Keratinocyte (primary cell): ENCODE data around the gene PCK1. TPM values are rescaled to one million over a fixed set of nuclear protein-coding genes. Genes with fewer than 3 reads are reported as not detected.

ENCODE experiments used
- DNase-seq: peaks from one replicate; pipeline ENCODE4 v3.0.0-alpha.2; 2011; ENCODE audit warnings: low read depth, missing footprints, low spot score
- FAIRE-seq: peaks from 2 replicates; lab custom pipeline; 2011; peaks lifted over from hg19 to GRCh38; lab: Jason Lieb, UNC
- H2AFZ ChIP-seq: 2 replicates; pipeline ENCODE4 v1.6.0; 2012; ENCODE audit warnings: low read length, control low read depth, inconsistent platforms; ENCODE audit not compliant: control insufficient read depth
- H3K27ac ChIP-seq: 2 replicates; pipeline ENCODE4 v1.5.1; 2011; ENCODE audit warnings: low read length; ENCODE audit not compliant: control insufficient read depth, insufficient read depth
- H3K27me3 ChIP-seq: 3 replicates; pipeline ENCODE4 v1.6.0; 2011; ENCODE audit warnings: low read length; ENCODE audit not compliant: control insufficient read depth, insufficient read depth; ENCODE audit errors: extremely low read depth
- H3K36me3 ChIP-seq, 2 experiments: 2 replicates in 1 of 2; 3 replicates in 1 of 2; pipeline ENCODE4 v1.5.1; 2011; ENCODE audit warnings: low read length in 2 of 2, mild to moderate bottlenecking in 1 of 2; ENCODE audit not compliant: control insufficient read depth in 2 of 2, insufficient read depth in 2 of 2; ENCODE audit errors: extremely low read depth in 1 of 2
- H3K4me1 ChIP-seq: 3 replicates; pipeline ENCODE4 v1.5.1; 2011; ENCODE audit warnings: low read length; ENCODE audit not compliant: control insufficient read depth, insufficient read depth; ENCODE audit errors: extremely low read depth
- H3K4me2 ChIP-seq: 3 replicates; pipeline ENCODE4 v1.6.0; 2011; ENCODE audit warnings: low read depth, low read length; ENCODE audit not compliant: control insufficient read depth, insufficient read depth; ENCODE audit errors: extremely low read depth
- H3K4me3 ChIP-seq, 3 experiments: fragments of 200-600 bp in 1 of 3; sonication (generic) in 1 of 3; 2 replicates in 2 of 3; 3 replicates in 1 of 3; pipeline ENCODE4 v1.5.1; 2011 to 2016; ENCODE audit warnings: low read length in 3 of 3, mild to moderate bottlenecking in 3 of 3, control low read depth in 2 of 3, inconsistent platforms in 1 of 3, low read depth in 1 of 3, mixed read lengths in 1 of 3, mixed run types in 1 of 3, moderate library complexity in 1 of 3; ENCODE audit not compliant: control insufficient read depth in 2 of 3, insufficient read depth in 2 of 3; ENCODE audit errors: extremely low read depth in 1 of 3
- H3K79me2 ChIP-seq: 2 replicates; pipeline ENCODE4 v1.6.0; 2012; ENCODE audit warnings: low read length; ENCODE audit not compliant: control insufficient read depth, insufficient read depth
- H3K9ac ChIP-seq: 3 replicates; pipeline ENCODE4 v1.6.0; 2011; ENCODE audit warnings: low read length; ENCODE audit not compliant: control insufficient read depth, insufficient read depth; ENCODE audit errors: extremely low read depth
- H3K9me1 ChIP-seq: 3 replicates; pipeline ENCODE4 v1.6.0; 2011; ENCODE audit warnings: low read length; ENCODE audit not compliant: control insufficient read depth, insufficient read depth; ENCODE audit errors: extremely low read depth
- H3K9me3 ChIP-seq: 2 replicates; pipeline ENCODE4 v1.5.1; 2012; ENCODE audit warnings: low read depth, low read length; ENCODE audit not compliant: control insufficient read depth
- H4K20me1 ChIP-seq: 3 replicates; pipeline ENCODE4 v1.6.0; 2011; ENCODE audit warnings: low read length; ENCODE audit not compliant: control insufficient read depth, insufficient read depth; ENCODE audit errors: extremely low read depth
- EZH2 ChIP-seq: IDR thresholded peaks from one replicate; pipeline ENCODE4 v1.6.1; 2012; ENCODE audit warnings: inconsistent platforms, mild to moderate bottlenecking, low read length, moderate library complexity
- dilution Hi-C: fragments of 300-500 bp; cut with MboI; formaldehyde crosslinking; loops from one replicate; pipeline ENCODE4 v1.7.0; 2020; ENCODE audit warnings: low sequenced_read_pairs; ENCODE audit not compliant: extremely low pct_ligation_motif_present
- polyA plus RNA-seq, 5 experiments: library from polyadenylated mRNA; depleted of rRNA in 3 of 5; stranded (reverse) in 3 of 5; stranded (forward) in 1 of 5; unstranded in 1 of 5; fragments of >200 nt; gene quantifications; 1 replicate in 1 of 5; 2 replicates in 3 of 5; 3 replicates in 1 of 5; pipeline versions ENCODE4 v1.2.1 to v1.2.3, GENCODE V29; 2011 to 2012; ENCODE audit warnings: missing spikeins in 2 of 5, low read depth in 1 of 5, low replicate concordance in 1 of 5
- TF ChIP-seq, protein P1 (sequence below), 3 experiments: IDR thresholded peaks in 1 of 3; conservative IDR thresholded peaks in 1 of 3; optimal IDR thresholded peaks in 1 of 3; 2 replicates in 2 of 3; 3 replicates in 1 of 3; pipeline versions ENCODE3 to v1.5.1; 2011; ENCODE audit warnings: low read length in 3 of 3, mild to moderate bottlenecking in 3 of 3, moderate library complexity in 2 of 3, control low read depth in 1 of 3, inconsistent platforms in 1 of 3; ENCODE audit not compliant: insufficient read depth in 2 of 3; ENCODE audit errors: extremely low read depth in 1 of 3

Gene PCK1
- polyA plus RNA-seq, 1 donor (not counting 4 experiments of a cell fraction or from before 2014, with no cell fraction given), result not detected

GRCh38 chr20:57535297-57535696 lies 25.6 kb upstream of the PCK1 start:
- H3K27me3 ChIP-seq, result peaks cover 44% of the 10 kb centered on the region
- no peak for TF ChIP-seq EZH2
- TF ChIP-seq, protein P1, sequence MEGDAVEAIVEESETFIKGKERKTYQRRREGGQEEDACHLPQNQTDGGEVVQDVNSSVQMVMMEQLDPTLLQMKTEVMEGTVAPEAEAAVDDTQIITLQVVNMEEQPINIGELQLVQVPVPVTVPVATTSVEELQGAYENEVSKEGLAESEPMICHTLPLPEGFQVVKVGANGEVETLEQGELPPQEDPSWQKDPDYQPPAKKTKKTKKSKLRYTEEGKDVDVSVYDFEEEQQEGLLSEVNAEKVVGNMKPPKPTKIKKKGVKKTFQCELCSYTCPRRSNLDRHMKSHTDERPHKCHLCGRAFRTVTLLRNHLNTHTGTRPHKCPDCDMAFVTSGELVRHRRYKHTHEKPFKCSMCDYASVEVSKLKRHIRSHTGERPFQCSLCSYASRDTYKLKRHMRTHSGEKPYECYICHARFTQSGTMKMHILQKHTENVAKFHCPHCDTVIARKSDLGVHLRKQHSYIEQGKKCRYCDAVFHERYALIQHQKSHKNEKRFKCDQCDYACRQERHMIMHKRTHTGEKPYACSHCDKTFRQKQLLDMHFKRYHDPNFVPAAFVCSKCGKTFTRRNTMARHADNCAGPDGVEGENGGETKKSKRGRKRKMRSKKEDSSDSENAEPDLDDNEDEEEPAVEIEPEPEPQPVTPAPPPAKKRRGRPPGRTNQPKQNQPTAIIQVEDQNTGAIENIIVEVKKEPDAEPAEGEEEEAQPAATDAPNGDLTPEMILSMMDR (optimal IDR thresholded peaks at IDR 0.05 in 1 of 3, IDR thresholded peaks at IDR 0.05 in 1 of 3, conservative IDR thresholded peaks at IDR 0.05 in 1 of 3; ENCODE audit: extremely low read depth in 1 of 3, insufficient read depth in 2 of 3, low read length in 3 of 3), result no peak
- no peaks in the 10 kb centered on the region for H3K79me2 ChIP-seq
- DNase-seq (no peak), FAIRE-seq (no peak)
- H3K9me1 ChIP-seq, result no peaks in the 10 kb centered on the region
- no peaks in the 10 kb centered on the region for H3K36me3 ChIP-seq
- H4K20me1 ChIP-seq, result no peaks in the 10 kb centered on the region
- dilution Hi-C loops, result no loop called here
- no peak overlapping the region for H2AFZ ChIP-seq
- H3K4me2 ChIP-seq, result no peak overlapping the region
- no peak overlapping the region for H3K27ac ChIP-seq
- H3K9ac ChIP-seq, result no peak overlapping the region
- no peaks in the 10 kb centered on the region for H3K9me3 ChIP-seq
- H3K4me3 ChIP-seq, result no peak overlapping the region
- H3K4me1 ChIP-seq, result no peaks in the 10 kb centered on the region

- Histone ChIP-seq H3K9me3 (no peaks in the 10 kb centered on the region), H3K4me2 (no peak overlapping the region), H3K9me1 (no peaks in the 10 kb centered on the region), H4K20me1 (no peaks in the 10 kb centered on the region), H3K4me1 (no peaks in the 10 kb centered on the region), H3K4me3 (no peak overlapping the region), H3K36me3 (no peaks in the 10 kb centered on the region), H2AFZ (no peak overlapping the region), H3K27ac (no peak overlapping the region), H3K9ac (no peak overlapping the region), H3K27me3 (peaks cover 47% of the 10 kb centered on the region), H3K79me2 (no peaks in the 10 kb centered on the region)
- dilution Hi-C loops, result no loop called here
- TF ChIP-seq, protein P1 (optimal IDR thresholded peaks at IDR 0.05 in 1 of 3, IDR thresholded peaks at IDR 0.05 in 1 of 3, conservative IDR thresholded peaks at IDR 0.05 in 1 of 3; ENCODE audit: extremely low read depth in 1 of 3, insufficient read depth in 2 of 3, low read length in 3 of 3), result no peak
- no peak for TF ChIP-seq EZH2
- DNase-seq, result no peak
- FAIRE-seq, result no peak
These were observed 24.7 kb upstream of the PCK1 start for GRCh38 chr20:57536120-57536708.
